LNCaP clone FGC (cell line): ENCODE results near the gene KRTAP12-4.
"Not testable (repeated sequence)": the region's sequence is repeated elsewhere in the genome, so short reads cannot be mapped to it uniquely, and the experiment has no call there.

Source experiments
- DNase-seq: peaks from one replicate; pipeline ENCODE4 v3.0.0-alpha.2; 2011; ENCODE audit warnings: low read depth
- H3K4me3 ChIP-seq: 2 replicates; pipeline ENCODE4 v1.5.1; 2011; ENCODE audit warnings: mild to moderate bottlenecking, low read depth, low read length, control low read depth
- TF ChIP-seq, protein P1 (sequence below): IDR thresholded peaks from 2 replicates; pipeline ENCODE4 v1.5.1; 2012; ENCODE audit warnings: mild to moderate bottlenecking; ENCODE audit not compliant: control insufficient read depth, insufficient read depth; ENCODE audit errors: extremely low read depth

Gene KRTAP12-4

DNA sequence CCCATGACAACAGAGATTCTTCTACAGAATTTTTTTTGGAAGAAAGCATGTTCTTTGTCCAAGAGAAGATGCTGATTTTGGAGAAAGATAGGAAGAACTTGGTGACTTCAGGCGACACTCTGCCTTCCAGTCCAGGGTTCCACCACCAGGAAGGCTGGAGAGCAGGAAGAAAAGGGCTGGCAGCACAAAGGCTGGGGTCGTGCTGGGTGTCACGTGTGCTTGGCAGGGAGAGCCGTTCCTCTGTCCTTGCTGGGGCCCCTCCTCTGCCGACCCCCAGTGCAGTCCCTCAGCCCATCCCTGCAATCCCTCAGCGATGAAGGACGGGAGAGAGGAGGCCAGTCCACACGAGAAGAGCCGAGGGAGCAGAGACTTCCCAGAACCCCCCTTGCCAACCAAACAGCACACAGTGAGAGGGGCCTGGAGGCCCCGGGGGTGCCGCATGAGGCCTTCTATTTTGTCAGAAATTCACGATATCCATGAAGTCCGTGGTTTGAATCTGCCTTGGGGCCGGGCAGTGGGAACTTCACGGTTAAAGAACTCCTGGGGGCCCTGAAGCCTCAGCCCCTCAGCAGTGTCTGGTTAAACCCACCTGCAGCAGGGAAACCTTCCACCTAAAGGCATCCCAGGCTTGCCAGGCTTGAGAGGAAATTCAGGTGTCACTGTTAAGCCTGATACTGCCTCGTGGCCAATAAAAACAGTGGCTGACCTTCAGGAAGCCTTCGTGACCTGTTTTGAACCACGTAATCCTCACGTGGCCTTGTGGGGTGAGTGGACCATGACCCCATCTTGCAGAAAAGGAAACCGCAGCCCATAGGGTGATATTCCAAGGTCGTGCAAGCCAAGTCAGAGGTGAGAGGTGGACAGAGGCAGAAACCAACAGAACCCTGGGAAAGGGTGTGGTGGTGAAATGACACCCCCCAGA is 45.9 kb upstream of the KRTAP12-4 start:
- H3K4me3 ChIP-seq, result no peak overlapping the region
- DNase-seq, result no peak
- TF ChIP-seq, protein P1, sequence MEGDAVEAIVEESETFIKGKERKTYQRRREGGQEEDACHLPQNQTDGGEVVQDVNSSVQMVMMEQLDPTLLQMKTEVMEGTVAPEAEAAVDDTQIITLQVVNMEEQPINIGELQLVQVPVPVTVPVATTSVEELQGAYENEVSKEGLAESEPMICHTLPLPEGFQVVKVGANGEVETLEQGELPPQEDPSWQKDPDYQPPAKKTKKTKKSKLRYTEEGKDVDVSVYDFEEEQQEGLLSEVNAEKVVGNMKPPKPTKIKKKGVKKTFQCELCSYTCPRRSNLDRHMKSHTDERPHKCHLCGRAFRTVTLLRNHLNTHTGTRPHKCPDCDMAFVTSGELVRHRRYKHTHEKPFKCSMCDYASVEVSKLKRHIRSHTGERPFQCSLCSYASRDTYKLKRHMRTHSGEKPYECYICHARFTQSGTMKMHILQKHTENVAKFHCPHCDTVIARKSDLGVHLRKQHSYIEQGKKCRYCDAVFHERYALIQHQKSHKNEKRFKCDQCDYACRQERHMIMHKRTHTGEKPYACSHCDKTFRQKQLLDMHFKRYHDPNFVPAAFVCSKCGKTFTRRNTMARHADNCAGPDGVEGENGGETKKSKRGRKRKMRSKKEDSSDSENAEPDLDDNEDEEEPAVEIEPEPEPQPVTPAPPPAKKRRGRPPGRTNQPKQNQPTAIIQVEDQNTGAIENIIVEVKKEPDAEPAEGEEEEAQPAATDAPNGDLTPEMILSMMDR, result no peak

DNA sequence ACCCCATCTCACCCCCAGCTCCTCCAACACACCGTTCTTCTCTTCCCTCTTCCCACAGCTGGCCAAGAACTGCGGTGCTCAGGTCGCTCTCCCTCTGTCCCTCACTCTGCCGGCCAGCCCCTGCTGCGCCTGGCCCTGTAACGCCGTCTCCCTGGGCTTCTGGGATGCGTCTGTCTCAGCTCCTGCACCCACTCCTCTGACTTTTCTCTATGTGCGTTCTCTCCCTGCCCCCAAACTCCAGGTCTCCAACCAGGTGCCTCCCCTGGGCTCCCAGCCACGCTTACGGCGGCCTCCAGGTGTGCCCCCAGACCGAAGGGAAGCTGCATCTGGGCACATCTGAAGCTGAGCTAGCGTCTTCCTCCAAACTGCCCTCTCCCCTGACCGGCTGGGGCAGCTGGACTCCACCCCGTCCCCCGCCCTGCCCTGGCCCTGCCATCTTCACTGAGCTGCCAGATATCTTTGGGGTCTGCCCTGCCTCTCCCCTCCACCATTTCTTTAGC is 45.1 kb upstream of the KRTAP12-4 start:
- DNase-seq, result no peak
- TF ChIP-seq, protein P1, result no peak
- no peak overlapping the region for H3K4me3 ChIP-seq

DNA sequence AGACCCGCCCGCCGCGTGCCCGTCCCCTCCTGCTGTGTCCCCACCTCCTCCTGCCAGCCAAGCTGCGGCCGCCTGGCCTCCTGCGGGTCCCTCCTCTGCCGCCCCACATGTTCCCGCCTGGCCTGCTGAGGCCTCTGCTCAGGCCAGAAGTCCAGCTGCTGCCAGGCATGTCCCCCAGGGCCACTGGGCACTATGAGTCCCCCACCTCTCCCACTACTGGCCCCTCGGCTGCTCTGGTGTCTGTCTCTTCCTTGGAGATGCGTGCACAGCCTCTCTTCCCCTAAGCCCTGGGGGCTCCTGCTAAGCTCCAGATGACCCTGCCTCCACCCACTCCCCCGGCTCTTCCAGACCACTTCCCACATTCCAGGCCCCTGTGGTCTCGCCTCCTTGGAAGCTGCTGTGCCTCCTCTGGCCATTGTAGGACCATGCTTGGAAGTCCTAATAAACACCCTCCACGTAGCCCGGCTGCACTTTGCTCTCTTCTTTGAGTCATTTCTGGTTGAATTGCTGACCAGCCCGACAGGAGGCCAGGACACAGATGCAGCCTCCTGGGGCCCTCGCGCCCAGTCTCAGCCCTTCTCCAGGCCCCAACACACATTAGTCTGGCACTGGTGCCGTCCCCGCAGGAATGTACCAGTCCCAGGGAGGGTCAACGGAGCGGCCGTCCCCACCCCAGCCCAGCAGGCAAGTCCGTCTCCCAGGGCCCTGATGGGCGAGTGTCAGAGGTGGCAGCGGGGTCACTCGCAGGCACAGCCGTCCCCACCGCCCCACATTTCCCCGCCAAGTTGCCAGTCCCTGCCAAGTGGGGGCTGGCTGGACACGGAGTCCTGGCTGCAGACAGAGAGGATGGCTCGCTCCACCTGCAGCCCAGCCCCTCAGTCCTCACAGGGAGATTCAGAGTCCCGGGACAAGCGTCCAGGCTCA is 43.6 kb upstream of the KRTAP12-4 start:
- H3K4me3 ChIP-seq, result no peak overlapping the region
- TF ChIP-seq, protein P1, result no peak
- no peak for DNase-seq

DNA sequence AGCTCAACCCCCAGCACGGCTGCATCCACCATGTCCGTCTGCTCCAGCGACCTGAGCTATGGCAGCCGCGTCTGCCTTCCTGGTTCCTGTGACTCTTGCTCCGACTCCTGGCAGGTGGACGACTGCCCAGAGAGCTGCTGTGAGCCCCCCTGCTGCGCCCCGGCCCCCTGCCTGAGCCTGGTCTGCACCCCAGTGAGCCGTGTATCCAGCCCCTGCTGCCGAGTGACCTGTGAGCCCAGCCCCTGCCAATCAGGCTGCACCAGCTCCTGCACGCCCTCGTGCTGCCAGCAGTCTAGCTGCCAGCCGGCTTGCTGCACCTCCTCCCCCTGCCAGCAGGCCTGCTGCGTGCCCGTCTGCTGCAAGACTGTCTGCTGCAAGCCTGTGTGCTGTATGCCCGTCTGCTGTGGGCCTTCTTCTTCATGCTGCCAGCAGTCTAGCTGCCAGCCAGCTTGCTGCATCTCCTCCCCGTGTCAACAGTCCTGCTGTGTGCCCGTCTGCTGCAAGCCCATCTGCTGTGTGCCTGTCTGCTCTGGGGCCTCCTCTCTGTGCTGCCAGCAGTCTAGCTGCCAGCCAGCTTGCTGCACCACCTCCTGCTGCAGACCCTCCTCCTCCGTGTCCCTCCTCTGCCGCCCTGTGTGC is 42.8 kb upstream of the KRTAP12-4 start, which contains the start of gene KRTAP10-12:
TSS of gene KRTAP10-12 (plus strand) at position 1 of the 639 bp plus-strand sequence. CDS start at position 31, 30 bp downstream.
- H3K4me3 ChIP-seq, DNase-seq: not testable (repeated sequence)

DNA sequence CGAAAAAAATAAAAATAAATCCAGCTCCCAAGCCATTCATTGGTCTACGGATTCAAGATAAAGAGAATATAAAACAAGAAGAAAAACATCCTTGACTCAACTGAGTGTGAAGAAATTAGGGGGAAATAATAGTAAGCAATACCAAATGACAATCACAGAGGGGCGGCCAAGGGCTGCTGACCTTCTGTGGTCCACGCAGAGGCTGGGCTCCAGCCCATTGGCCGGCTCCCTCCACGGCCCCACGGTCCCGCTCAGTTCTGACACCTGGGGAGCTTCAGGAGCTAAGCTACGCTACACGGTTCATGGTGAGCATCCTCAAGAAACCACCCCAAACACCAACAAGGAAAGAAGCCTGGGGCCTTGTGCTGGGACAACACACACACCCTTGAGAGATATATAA is 42.1 kb upstream of the KRTAP12-4 start:
- H3K4me3 ChIP-seq, result no peak overlapping the region
- TF ChIP-seq, protein P1, result no peak
- DNase-seq, result no peak

DNA sequence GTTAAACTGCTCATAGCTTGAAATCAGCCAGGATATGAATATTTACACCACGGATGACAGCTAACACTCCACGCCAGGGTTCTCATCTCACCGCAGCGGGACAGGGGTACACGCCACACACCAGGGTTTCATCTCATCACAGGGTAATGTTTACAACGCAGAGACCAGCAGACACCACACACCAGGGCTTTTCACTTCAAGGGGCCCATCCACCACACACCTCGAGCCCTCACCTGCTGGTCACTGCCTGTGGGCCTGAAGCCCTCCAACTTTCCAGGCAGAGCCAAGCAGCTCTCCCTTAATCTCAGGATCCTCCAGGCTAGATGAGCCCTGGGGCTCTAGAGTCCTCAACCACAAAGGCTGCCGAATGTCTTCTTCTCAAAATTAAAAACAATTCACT is 41.2 kb upstream of the KRTAP12-4 start:
- TF ChIP-seq, protein P1, result no peak
- no peak for DNase-seq
- no peak overlapping the region for H3K4me3 ChIP-seq
